CD4-positive, alpha-beta T cell treated with Interleukin-2 at 100 ng/mL for 4 hours (primary cell): ENCODE results near the gene ADGRE1.
"Not testable (repeated sequence)": the region's sequence is repeated elsewhere in the genome, so short reads cannot be mapped to it uniquely, and the experiment has no call there.

ENCODE experiments used
- DNase-seq: peaks from one replicate; pipeline ENCODE4 v3.0.0-alpha.2; 2020; ENCODE audit warnings: low spot score

Gene ADGRE1

GRCh38 chr19:6887316-6887715, at the start of gene ADGRE1:
ADGRE1 (plus strand) TSS chr19:6887579; CDS start chr19:6887609, 30 bp downstream.
- no peak for DNase-seq

GRCh38 chr19:6838062-6838655, 49.2 kb upstream of the ADGRE1 start:
- no peak for DNase-seq

- no peak for DNase-seq
Measured at GRCh38 chr19:6842871-6843607, 44.3 kb upstream of the ADGRE1 start.

GRCh38 chr19:6847828-6848200, 39.6 kb upstream of the ADGRE1 start:
- DNase-seq, result no peak

- DNase-seq, result no peak
Measured at GRCh38 chr19:6848986-6849385, 38.4 kb upstream of the ADGRE1 start.

- no peak for DNase-seq
Measured at GRCh38 chr19:6849876-6850275, 37.5 kb upstream of the ADGRE1 start.

- no peak for DNase-seq
Measured at GRCh38 chr19:6851359-6851758, 36.0 kb upstream of the ADGRE1 start.

GRCh38 chr19:6852001-6852400, 35.4 kb upstream of the ADGRE1 start:
- no peak for DNase-seq

GRCh38 chr19:6853868-6854267, 33.5 kb upstream of the ADGRE1 start:
- DNase-seq, result no peak

GRCh38 chr19:6854758-6855157, 32.6 kb upstream of the ADGRE1 start:
- DNase-seq, result no peak

GRCh38 chr19:6856749-6857372, 30.5 kb upstream of the ADGRE1 start:
- DNase-seq, result no peak

GRCh38 chr19:6861683-6862286, 25.6 kb upstream of the ADGRE1 start:
- DNase-seq, result peak; percentile 13

- peak; percentile 95 for DNase-seq
Measured at GRCh38 chr19:6862673-6863078, 24.7 kb upstream of the ADGRE1 start.

- no peak for DNase-seq
Measured at GRCh38 chr19:6864325-6864940, 22.9 kb upstream of the ADGRE1 start.

GRCh38 chr19:6865849-6866248, 21.5 kb upstream of the ADGRE1 start:
- DNase-seq, result no peak

GRCh38 chr19:6866741-6867151, 20.6 kb upstream of the ADGRE1 start:
- DNase-seq, result no peak

- no peak for DNase-seq
Measured at GRCh38 chr19:6868351-6868750, 19.0 kb upstream of the ADGRE1 start.

GRCh38 chr19:6869151-6869882, 18.1 kb upstream of the ADGRE1 start:
- DNase-seq, result not testable (repeated sequence)

- no peak for DNase-seq
Measured at GRCh38 chr19:6873708-6874431, 13.5 kb upstream of the ADGRE1 start.

GRCh38 chr19:6875218-6875617, 12.2 kb upstream of the ADGRE1 start:
- DNase-seq, result no peak

GRCh38 chr19:6876748-6877147, 10.6 kb upstream of the ADGRE1 start:
- DNase-seq, result no peak
